GM12865 (cell line): ENCODE results near the gene DNMBP.
"Not testable (repeated sequence)": the region's sequence is repeated elsewhere in the genome, so short reads cannot be mapped to it uniquely, and the experiment has no call there.

Source experiments
- DNase-seq: peaks from one replicate; pipeline ENCODE4 v3.0.0; 2010; ENCODE audit warnings: low read depth
- H3K4me3 ChIP-seq: 2 replicates; pipeline ENCODE4 v1.5.1; 2011; ENCODE audit warnings: mild to moderate bottlenecking, low read depth, low read length, control low read depth
- CTCF ChIP-seq: IDR thresholded peaks from 2 replicates; pipeline ENCODE4 v1.5.1; 2011; ENCODE audit warnings: low read length, control low read depth, low read depth, inconsistent platforms; ENCODE audit not compliant: insufficient read depth; ENCODE audit errors: missing control alignments

The DNMBP gene

GRCh38 chr10:99965700-99966099 lies 44.0 kb downstream of the DNMBP start:
- DNase-seq, result no peak
- no peak overlapping the region for H3K4me3 ChIP-seq
- TF ChIP-seq CTCF, result no peak

GRCh38 chr10:99964791-99965190 lies 45.0 kb downstream of the DNMBP start:
- no peak for DNase-seq
- no peak for TF ChIP-seq CTCF

GRCh38 chr10:99963467-99964165 lies 46.1 kb downstream of the DNMBP start:
- not testable (repeated sequence) for DNase-seq, H3K4me3 ChIP-seq

More at GRCh38 chr10:99964791-99965190, 45.0 kb downstream of the DNMBP start:
- H3K4me3 ChIP-seq, result no peak overlapping the region

- no peak for TF ChIP-seq CTCF
- no peak for DNase-seq
- H3K4me3 ChIP-seq, result no peak overlapping the region
Measured at GRCh38 chr10:99958806-99959205, 50.9 kb downstream of the DNMBP start.

GRCh38 chr10:99958302-99958701 lies 51.4 kb downstream of the DNMBP start:
- H3K4me3 ChIP-seq, result no peak overlapping the region
- no peak for DNase-seq
- no peak for TF ChIP-seq CTCF

- not testable (repeated sequence) for H3K4me3 ChIP-seq, DNase-seq
Measured at GRCh38 chr10:99953510-99953909, 56.2 kb downstream of the DNMBP start.

GRCh38 chr10:99952799-99953198 lies 56.9 kb downstream of the DNMBP start:
- no peak for DNase-seq
- no peak overlapping the region for H3K4me3 ChIP-seq
- no peak for TF ChIP-seq CTCF

GRCh38 chr10:99946051-99946450 lies 63.7 kb downstream of the DNMBP start:
- not testable (repeated sequence) for DNase-seq, H3K4me3 ChIP-seq
